Mammary epithelial cell (primary cell): ENCODE measurements around the gene LDLRAD1.

Source experiments
- CTCF ChIP-seq, 2 donors: IDR thresholded peaks in 1 of 2; conservative IDR thresholded peaks in 1 of 2; 2 replicates each; pipeline ENCODE4 v1.5.1; 2011 to 2012; ENCODE audit warnings: inconsistent platforms in 2 of 2, low read length in 2 of 2, mild to moderate bottlenecking in 2 of 2, control low read depth in 1 of 2, low read depth in 1 of 2; ENCODE audit not compliant: insufficient read depth in 1 of 2; ENCODE audit errors: extremely low read depth in 1 of 2
- EZH2 ChIP-seq: IDR thresholded peaks from 2 replicates; pipeline ENCODE4 v1.6.1; 2012; ENCODE audit warnings: low read length, inconsistent platforms, borderline replicate concordance

- peak; percentile 50 to 65 for TF ChIP-seq CTCF (conservative IDR thresholded peaks at IDR 0.05 in 1 of 2, IDR thresholded peaks at IDR 0.05 in 1 of 2; ENCODE audit: extremely low read depth in 1 of 2, insufficient read depth in 1 of 2, low read depth in 1 of 2, low read length in 2 of 2)
- TF ChIP-seq EZH2: no peak
These were observed 58.2 kb downstream of the LDLRAD1 start for GRCh38 chr1:53959664-53960250.
